IMR-90 (cell line): ENCODE results near the gene HAND1. TPM values are rescaled to one million over a fixed set of nuclear protein-coding genes. Genes with fewer than 3 reads are reported as not detected.

ENCODE experiments used
- ATAC-seq: fragments of 200-7000 bp; cut with Tn5 transposase; 2 replicates; pipeline ENCODE4 v1.9.1; 2020; ENCODE audit warnings: low read depth, mild to moderate bottlenecking, moderate library complexity
- BruUV-seq: library from RNA; stranded (reverse); fragments of 400-500 nt; replicated peaks from 2 replicates; lab custom pipeline; 2021; lab: Mats Ljungman, UMichigan
- CTCF ChIA-PET: fragments of 300-600 bp; formaldehyde crosslinking; extraction: SDS; loops from one replicate; lab custom pipeline; 2021; ENCODE audit warnings: antibody characterized with exemption; lab: Yijun Ruan, JAX
- POLR2A ChIA-PET: fragments of 300-600 bp; sonication (Branson Sonifier 250); formaldehyde crosslinking; loops from one replicate; lab custom pipeline; 2022; ENCODE audit warnings: antibody characterized with exemption; ENCODE audit not compliant: unreplicated experiment; lab: Charles Lee
- DNase-seq: peaks from one replicate; pipeline ENCODE4 v3.0.0; 2013
- H2AFZ ChIP-seq: replicated peaks from 2 replicates; pipeline ENCODE3; 2013; ENCODE audit warnings: low read length, mild to moderate bottlenecking; ENCODE audit not compliant: poor library complexity
- H2AK5ac ChIP-seq: 2 replicates; pipeline ENCODE4 v1.6.1; 2013; ENCODE audit warnings: low read depth, low read length, inconsistent platforms
- H2AK9ac ChIP-seq: replicated peaks from 2 replicates; pipeline ENCODE3; 2013; ENCODE audit warnings: mild to moderate bottlenecking, low read depth, low read length, moderate library complexity; ENCODE audit not compliant: poor library complexity
- H2BK120ac ChIP-seq: 2 replicates; pipeline ENCODE4 v1.6.1; 2013; ENCODE audit warnings: low read depth, low read length, inconsistent platforms
- H2BK15ac ChIP-seq: 3 replicates; pipeline ENCODE4 v1.6.1; 2013; ENCODE audit warnings: low read depth, low read length, inconsistent platforms
- H2BK20ac ChIP-seq: 2 replicates; pipeline ENCODE4 v1.6.1; 2013; ENCODE audit warnings: low read depth, mild to moderate bottlenecking, inconsistent platforms, low read length, moderate library complexity
- H2BK5ac ChIP-seq: 2 replicates; pipeline ENCODE4 v1.6.1; 2013; ENCODE audit warnings: mild to moderate bottlenecking, low read depth, low read length, inconsistent platforms; ENCODE audit not compliant: poor library complexity, severe bottlenecking
- H3K14ac ChIP-seq: replicated peaks from 2 replicates; pipeline ENCODE4 v1.6.1; 2013; ENCODE audit warnings: low read depth, low read length, inconsistent platforms
- H3K18ac ChIP-seq: 2 replicates; pipeline ENCODE4 v1.6.1; 2013; ENCODE audit warnings: low read depth, low read length, control low read depth
- H3K23ac ChIP-seq: 2 replicates; pipeline ENCODE4 v1.6.1; 2013; ENCODE audit warnings: low read depth, low read length, inconsistent platforms
- H3K27ac ChIP-seq: 2 replicates; pipeline ENCODE4 v1.5.1; 2013; ENCODE audit warnings: mild to moderate bottlenecking, control low read depth, low read length; ENCODE audit not compliant: insufficient read depth
- H3K27me3 ChIP-seq: 2 replicates; pipeline ENCODE4 v1.6.1; 2013; ENCODE audit warnings: low read length; ENCODE audit not compliant: control insufficient read depth, insufficient read depth
- H3K36me3 ChIP-seq: 2 replicates; pipeline ENCODE4 v1.6.1; 2013; ENCODE audit warnings: low read length, mixed read lengths; ENCODE audit not compliant: control insufficient read depth, insufficient read depth
- H3K4ac ChIP-seq: 2 replicates; pipeline ENCODE4 v1.6.1; 2013; ENCODE audit warnings: low read depth, low read length, inconsistent platforms
- H3K4me1 ChIP-seq: 2 replicates; pipeline ENCODE4 v1.6.1; 2013; ENCODE audit warnings: low read length, mixed read lengths; ENCODE audit not compliant: control insufficient read depth, insufficient read depth
- H3K4me2 ChIP-seq: 2 replicates; pipeline ENCODE4 v1.6.1; 2013; ENCODE audit warnings: low read depth, mild to moderate bottlenecking, control low read depth, low read length, moderate library complexity
- H3K4me3 ChIP-seq: 2 replicates; pipeline ENCODE4 v1.5.1; 2013; ENCODE audit warnings: low read depth, mild to moderate bottlenecking, control low read depth, low read length, moderate library complexity; ENCODE audit not compliant: insufficient read depth
- H3K56ac ChIP-seq: 2 replicates; pipeline ENCODE4 v1.6.1; 2013; ENCODE audit warnings: low read length, inconsistent platforms; ENCODE audit not compliant: insufficient read depth; ENCODE audit errors: extremely low read depth
- H3K79me1 ChIP-seq, 2 experiments: 2 replicates each; pipeline ENCODE4 v1.6.1; 2013; ENCODE audit warnings: low read length in 2 of 2, inconsistent platforms in 1 of 2, low read depth in 1 of 2
- H3K9ac ChIP-seq: 2 replicates; pipeline ENCODE4 v1.6.1; 2013; ENCODE audit warnings: low read depth, low read length, control low read depth
- H3K9me1 ChIP-seq: 2 replicates; pipeline ENCODE4 v1.6.1; 2013; ENCODE audit warnings: low read length, inconsistent platforms; ENCODE audit not compliant: insufficient read depth
- H3K9me3 ChIP-seq: 2 replicates; pipeline ENCODE4 v1.6.1; 2013; ENCODE audit warnings: low read length; ENCODE audit not compliant: control insufficient read depth, insufficient read depth
- H4K20me1 ChIP-seq: 2 replicates; pipeline ENCODE4 v1.6.1; 2013; ENCODE audit warnings: low read length, inconsistent platforms; ENCODE audit not compliant: insufficient read depth
- H4K5ac ChIP-seq: 2 replicates; pipeline ENCODE4 v1.6.1; 2013; ENCODE audit warnings: mild to moderate bottlenecking, low read depth, low read length, control low read depth
- H4K8ac ChIP-seq, 2 experiments: 2 replicates each; pipeline ENCODE4 v1.6.1; 2013; ENCODE audit warnings: low read depth in 2 of 2, low read length in 2 of 2, control low read depth in 1 of 2, inconsistent platforms in 1 of 2
- H4K91ac ChIP-seq: 2 replicates; pipeline ENCODE4 v1.6.1; 2013; ENCODE audit warnings: low read depth, low read length, inconsistent platforms; ENCODE audit not compliant: insufficient read depth
- BHLHE40 ChIP-seq: fragments of 150-350 bp; IDR thresholded peaks from 2 replicates; pipeline ENCODE4 v1.6.1; 2016; ENCODE audit warnings: mild to moderate bottlenecking, low read depth, low read length
- CEBPB ChIP-seq: IDR thresholded peaks from 2 replicates; pipeline ENCODE4 v1.6.1; 2012; ENCODE audit warnings: low read depth, low read length, improper control_type of control experiment
- CHD1 ChIP-seq: IDR thresholded peaks from 2 replicates; pipeline ENCODE4 v1.6.1; 2012; ENCODE audit warnings: low read depth, low read length, improper control_type of control experiment
- FOS ChIP-seq: fragments of 150-350 bp; IDR thresholded peaks from 2 replicates; pipeline ENCODE4 v1.6.1; 2016; ENCODE audit warnings: low read depth, low read length
- MAFK ChIP-seq: IDR thresholded peaks from 2 replicates; pipeline ENCODE4 v1.6.1; 2012; ENCODE audit warnings: low read depth, low read length, improper control_type of control experiment
- MAZ ChIP-seq: IDR thresholded peaks from 2 replicates; pipeline ENCODE4 v1.6.1; 2012; ENCODE audit warnings: low read depth, mild to moderate bottlenecking, low read length, improper control_type of control experiment, moderate library complexity, borderline replicate concordance
- MXI1 ChIP-seq: IDR thresholded peaks from 2 replicates; pipeline ENCODE4 v1.6.1; 2012; ENCODE audit warnings: low read depth, mild to moderate bottlenecking, low read length, moderate library complexity, borderline replicate concordance
- NFE2L2 ChIP-seq: fragments of 150-350 bp; IDR thresholded peaks from 2 replicates; pipeline ENCODE4 v1.6.1; 2016; ENCODE audit warnings: low read depth, mild to moderate bottlenecking, low read length
- POLR2A ChIP-seq: IDR thresholded peaks from 2 replicates; pipeline ENCODE4 v1.6.1; 2012; ENCODE audit warnings: mild to moderate bottlenecking, low read depth, low read length
- RAD21 ChIP-seq: IDR thresholded peaks from 2 replicates; pipeline ENCODE4 v1.6.1; 2012; ENCODE audit warnings: low read length, improper control_type of control experiment
- RCOR1 ChIP-seq: IDR thresholded peaks from 2 replicates; pipeline ENCODE4 v1.6.1; 2012; ENCODE audit warnings: mild to moderate bottlenecking, low read length, improper control_type of control experiment; ENCODE audit not compliant: insufficient replicate concordance
- RFX5 ChIP-seq: IDR thresholded peaks from 2 replicates; pipeline ENCODE4 v1.8.0; 2012; ENCODE audit warnings: low read depth, mild to moderate bottlenecking, low read length, moderate library complexity
- SMC3 ChIP-seq: fragments of 150-350 bp; IDR thresholded peaks from 2 replicates; pipeline ENCODE4 v1.6.1; 2016; ENCODE audit warnings: low read depth, mild to moderate bottlenecking, antibody characterized with exemption, low read length, moderate library complexity
- WGBS, 2 experiments: methylation state at CpG; one replicate each; pipeline versions ENCODE4 v1.1.5 to v1.1.7; 2013; ENCODE audit warnings: missing lambda C conversion rate in 2 of 2; ENCODE audit not compliant: insufficient read length in 1 of 2; ENCODE audit errors: extremely low coverage in 2 of 2; 5-methylcytosine and 5-hydroxymethylcytosine counted together
- dilution Hi-C: fragments of 300-500 bp; cut with HindIII; formaldehyde crosslinking; loops from one replicate; pipeline ENCODE4 v1.14.3; 2018; ENCODE audit warnings: low sequenced_read_pairs; ENCODE audit not compliant: unreplicated experiment
- in situ Hi-C: fragments of 300-500 bp; cut with MboI; formaldehyde crosslinking; loops from 3 replicates; pipeline ENCODE4 v1.14.3; 2019; ENCODE audit warnings: low sequenced_read_pairs, inconsistent platforms, mixed read lengths
- intact Hi-C: fragments of 100-400 bp; cut with micrococcal nuclease; formaldehyde crosslinking; loops from 2 replicates; pipeline ENCODE4 v1.10.0; 2022
- polyA plus RNA-seq, 3 experiments: library from polyadenylated mRNA; depleted of rRNA; stranded (reverse); fragments of >200 nt; gene quantifications; 2 replicates each; pipeline ENCODE4 v1.2.3, GENCODE V29; 2012; ENCODE audit warnings: low replicate concordance in 1 of 3
- total RNA-seq: library from RNA; depleted of rRNA; stranded (reverse); fragments of >200 nt; gene quantifications from 2 replicates; pipeline ENCODE4 v1.2.3, GENCODE V29; 2012
- TF ChIP-seq, protein P1 (sequence below): fragments of 150-350 bp; IDR thresholded peaks from 2 replicates; pipeline ENCODE4 v1.6.1; 2017; ENCODE audit warnings: mild to moderate bottlenecking, antibody characterized with exemption, low read length, low read depth
- TF ChIP-seq, protein P2 (sequence below): conservative IDR thresholded peaks from 2 replicates; pipeline ENCODE4 v1.5.1; 2012; ENCODE audit warnings: mild to moderate bottlenecking, low read depth, low read length, improper control_type of control experiment
- TF ChIP-seq, protein P3 (sequence below): fragments of 150-350 bp; IDR thresholded peaks from 2 replicates; pipeline ENCODE4 v1.6.1; 2016; ENCODE audit warnings: low read depth, mild to moderate bottlenecking, low read length, moderate library complexity, borderline replicate concordance

HAND1 gene
- total and polyA plus RNA-seq, 2 of the 4 experiments (the other 2 are of a cell fraction), result not detected

DNA sequence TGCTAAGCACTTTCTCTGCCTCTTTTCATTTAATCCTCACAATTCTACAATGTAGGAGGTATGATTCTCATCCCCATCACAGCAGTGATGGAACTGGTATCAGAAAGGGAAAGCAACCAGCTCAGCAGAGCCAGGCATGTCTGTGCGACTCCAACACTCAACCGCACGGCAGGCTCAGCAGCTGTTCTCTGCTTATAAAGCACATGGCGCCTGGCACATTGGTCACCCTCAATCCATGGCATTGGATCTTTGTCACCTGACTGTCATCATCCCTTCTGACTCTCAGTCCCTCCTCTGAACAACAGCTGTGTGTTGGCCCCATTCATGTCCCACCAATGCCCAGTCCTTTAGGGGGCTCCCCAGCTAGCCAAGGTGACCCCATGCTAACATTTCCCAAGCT is 45.1 kb upstream of the HAND1 start:
- Histone ChIP-seq H4K91ac (no peak overlapping the region), H3K4me2 (no peak overlapping the region), H3K18ac (no peak overlapping the region), H3K9ac (no peak overlapping the region), H2BK120ac (no peak overlapping the region), H3K27me3 (peaks cover 50% of the 10 kb centered on the region), H2AK9ac (no peak overlapping the region), H2AK5ac (no peak overlapping the region), H3K9me1 (no peaks in the 10 kb centered on the region), H2BK5ac (no peak overlapping the region), H3K4me1 (no peaks in the 10 kb centered on the region), H2BK20ac (no peak overlapping the region), H2BK15ac (no peak overlapping the region), H3K4me3 (no peak overlapping the region), H3K4ac (no peak overlapping the region), H3K27ac (no peak overlapping the region), H4K5ac (no peak overlapping the region), H4K20me1 (no peaks in the 10 kb centered on the region), H3K23ac (no peak overlapping the region), H4K8ac (no peak overlapping the region), H3K14ac (no peak overlapping the region), H3K56ac (no peak overlapping the region), H2AFZ (no peak overlapping the region), H3K9me3 (no peaks in the 10 kb centered on the region), H3K36me3 (no peaks in the 10 kb centered on the region), H3K79me1 (no peaks in the 10 kb centered on the region)
- no TSS peak for BruUV-seq
- in situ Hi-C loops (no loop called here), dilution Hi-C loops (no loop called here), intact Hi-C loops (no loop called here)
- TF ChIP-seq, protein P1, sequence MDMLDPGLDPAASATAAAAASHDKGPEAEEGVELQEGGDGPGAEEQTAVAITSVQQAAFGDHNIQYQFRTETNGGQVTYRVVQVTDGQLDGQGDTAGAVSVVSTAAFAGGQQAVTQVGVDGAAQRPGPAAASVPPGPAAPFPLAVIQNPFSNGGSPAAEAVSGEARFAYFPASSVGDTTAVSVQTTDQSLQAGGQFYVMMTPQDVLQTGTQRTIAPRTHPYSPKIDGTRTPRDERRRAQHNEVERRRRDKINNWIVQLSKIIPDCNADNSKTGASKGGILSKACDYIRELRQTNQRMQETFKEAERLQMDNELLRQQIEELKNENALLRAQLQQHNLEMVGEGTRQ, result no peak
- TF ChIP-seq MAFK (no peak), POLR2A (no peak), MAZ (no peak), SMC3 (no peak), NFE2L2 (no peak), FOS (no peak), CEBPB (no peak), RFX5 (no peak), RCOR1 (no peak), BHLHE40 (no peak), RAD21 (no peak), CHD1 (no peak), MXI1 (no peak)
- TF ChIP-seq, protein P2, sequence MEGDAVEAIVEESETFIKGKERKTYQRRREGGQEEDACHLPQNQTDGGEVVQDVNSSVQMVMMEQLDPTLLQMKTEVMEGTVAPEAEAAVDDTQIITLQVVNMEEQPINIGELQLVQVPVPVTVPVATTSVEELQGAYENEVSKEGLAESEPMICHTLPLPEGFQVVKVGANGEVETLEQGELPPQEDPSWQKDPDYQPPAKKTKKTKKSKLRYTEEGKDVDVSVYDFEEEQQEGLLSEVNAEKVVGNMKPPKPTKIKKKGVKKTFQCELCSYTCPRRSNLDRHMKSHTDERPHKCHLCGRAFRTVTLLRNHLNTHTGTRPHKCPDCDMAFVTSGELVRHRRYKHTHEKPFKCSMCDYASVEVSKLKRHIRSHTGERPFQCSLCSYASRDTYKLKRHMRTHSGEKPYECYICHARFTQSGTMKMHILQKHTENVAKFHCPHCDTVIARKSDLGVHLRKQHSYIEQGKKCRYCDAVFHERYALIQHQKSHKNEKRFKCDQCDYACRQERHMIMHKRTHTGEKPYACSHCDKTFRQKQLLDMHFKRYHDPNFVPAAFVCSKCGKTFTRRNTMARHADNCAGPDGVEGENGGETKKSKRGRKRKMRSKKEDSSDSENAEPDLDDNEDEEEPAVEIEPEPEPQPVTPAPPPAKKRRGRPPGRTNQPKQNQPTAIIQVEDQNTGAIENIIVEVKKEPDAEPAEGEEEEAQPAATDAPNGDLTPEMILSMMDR, result no peak
- TF ChIP-seq, protein P3, sequence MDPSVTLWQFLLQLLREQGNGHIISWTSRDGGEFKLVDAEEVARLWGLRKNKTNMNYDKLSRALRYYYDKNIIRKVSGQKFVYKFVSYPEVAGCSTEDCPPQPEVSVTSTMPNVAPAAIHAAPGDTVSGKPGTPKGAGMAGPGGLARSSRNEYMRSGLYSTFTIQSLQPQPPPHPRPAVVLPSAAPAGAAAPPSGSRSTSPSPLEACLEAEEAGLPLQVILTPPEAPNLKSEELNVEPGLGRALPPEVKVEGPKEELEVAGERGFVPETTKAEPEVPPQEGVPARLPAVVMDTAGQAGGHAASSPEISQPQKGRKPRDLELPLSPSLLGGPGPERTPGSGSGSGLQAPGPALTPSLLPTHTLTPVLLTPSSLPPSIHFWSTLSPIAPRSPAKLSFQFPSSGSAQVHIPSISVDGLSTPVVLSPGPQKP, result no peak
- ChIA-PET POLR2A (no interaction called here), CTCF (no interaction called here)
- WGBS, 2 experiments, result 75% methylated on average over 1 of the region's 4 CpGs; no CpG with 5 or more reads in 1 of the 2 experiments
- ATAC-seq (no peak), DNase-seq (no peak)
